GM18507 (cell line): ENCODE measurements around the gene LIMK2.
"Not testable (repeated sequence)": the region's sequence is repeated elsewhere in the genome, so short reads cannot be mapped to it uniquely, and the experiment has no call there.

Experiments
- DNase-seq: peaks from one replicate; pipeline ENCODE4 v3.0.0; 2011; ENCODE audit warnings: low read depth; ENCODE audit not compliant: insufficient read length; ENCODE audit errors: extremely low spot score
- FAIRE-seq: peaks from 2 replicates; lab custom pipeline; 2011; peaks lifted over from hg19 to GRCh38; lab: Jason Lieb, UNC

Gene LIMK2

GRCh38 chr22:31211862-31212730, at the start of gene LIMK2:
Gene LIMK2 (plus strand): TSS chr22:31212298. CDS start chr22:31212409, 111 bp downstream.
- FAIRE-seq = peak; percentile 92
- DNase-seq = peak; percentile 96

GRCh38 chr22:31170971-31171370, 41.1 kb upstream of the LIMK2 start:
- FAIRE-seq (no peak), DNase-seq (no peak)

GRCh38 chr22:31171734-31172133, 40.4 kb upstream of the LIMK2 start:
- not testable (repeated sequence) for DNase-seq, FAIRE-seq

- no peak for FAIRE-seq
- DNase-seq = no peak
Observed at GRCh38 chr22:31173386-31174145, 38.5 kb upstream of the LIMK2 start.

- DNase-seq = no peak
- no peak for FAIRE-seq
Observed at GRCh38 chr22:31176923-31177322, 35.2 kb upstream of the LIMK2 start.

GRCh38 chr22:31177420-31178162, 34.5 kb upstream of the LIMK2 start:
- DNase-seq (no peak), FAIRE-seq (no peak)

- FAIRE-seq = no peak
- no peak for DNase-seq
Observed at GRCh38 chr22:31178859-31179258, 33.2 kb upstream of the LIMK2 start.

GRCh38 chr22:31179345-31179744, 32.8 kb upstream of the LIMK2 start:
- DNase-seq (no peak), FAIRE-seq (no peak)

GRCh38 chr22:31184015-31184414, 28.1 kb upstream of the LIMK2 start:
- DNase-seq (no peak), FAIRE-seq (no peak)

- FAIRE-seq (no peak), DNase-seq (no peak)
Observed at GRCh38 chr22:31185056-31185455, 27.0 kb upstream of the LIMK2 start.

- no peak for DNase-seq
- no peak for FAIRE-seq
Observed at GRCh38 chr22:31187627-31188026, 24.5 kb upstream of the LIMK2 start.

- FAIRE-seq (no peak), DNase-seq (no peak)
Observed at GRCh38 chr22:31192513-31192912, 19.6 kb upstream of the LIMK2 start.

GRCh38 chr22:31193092-31193491, 19.0 kb upstream of the LIMK2 start:
- DNase-seq (no peak), FAIRE-seq (no peak)

- FAIRE-seq, DNase-seq: not testable (repeated sequence)
Observed at GRCh38 chr22:31194681-31195080, 17.4 kb upstream of the LIMK2 start.

- FAIRE-seq = no peak
- no peak for DNase-seq
Observed at GRCh38 chr22:31199187-31199586, 12.9 kb upstream of the LIMK2 start.

- DNase-seq = not testable (repeated sequence)
- peak; percentile 29 for FAIRE-seq
Observed at GRCh38 chr22:31204352-31204984, 7.6 kb upstream of the LIMK2 start.

- FAIRE-seq, DNase-seq: not testable (repeated sequence)
Observed at GRCh38 chr22:31205059-31205458, 7.0 kb upstream of the LIMK2 start.

- not testable (repeated sequence) for FAIRE-seq, DNase-seq
Observed at GRCh38 chr22:31206460-31206859, 5.6 kb upstream of the LIMK2 start.

GRCh38 chr22:31206896-31207687, 5.0 kb upstream of the LIMK2 start:
- DNase-seq (no peak), FAIRE-seq (no peak)
